Neural cell (in vitro differentiated cells): ENCODE results near the gene FOXO4. TPM values are rescaled to one million over a fixed set of nuclear protein-coding genes. Genes with fewer than 3 reads are reported as not detected.

Source experiments
- H2AFZ ChIP-seq: fragments of 200-600, 300-800 bp; sonication (generic), shearing (Covaris generic); 2 replicates; pipeline ENCODE4 v1.6.0; 2014; ENCODE audit warnings: low read depth, mild to moderate bottlenecking, antibody characterized with exemption, low read length, moderate library complexity
- H3F3A ChIP-seq: fragments of 200-600 bp; shearing (Covaris generic); 2 replicates; pipeline ENCODE4 v1.6.1; 2016; ENCODE audit warnings: mild to moderate bottlenecking, moderate library complexity, mixed read lengths, antibody characterized with exemption, low read length; ENCODE audit not compliant: insufficient read depth, poor library complexity, severe bottlenecking
- H3K27ac ChIP-seq: fragments of 200-600, 300-800 bp; sonication (generic), shearing (Covaris generic); 2 replicates; pipeline ENCODE4 v1.5.1; 2014; ENCODE audit warnings: mild to moderate bottlenecking, low read length, moderate library complexity
- H3K27me3 ChIP-seq: fragments of 300-800, 200-600 bp; sonication (generic), shearing (Covaris generic); 2 replicates; pipeline ENCODE4 v1.6.0; 2014; ENCODE audit warnings: mild to moderate bottlenecking, low read depth, low read length, moderate library complexity; ENCODE audit not compliant: insufficient read depth
- H3K36me3 ChIP-seq: fragments of 300-800, 200-600 bp; sonication (generic), shearing (Covaris generic); 2 replicates; pipeline ENCODE4 v1.5.1; 2014; ENCODE audit warnings: mild to moderate bottlenecking, antibody characterized with exemption, low read length, moderate library complexity; ENCODE audit not compliant: insufficient read depth
- H3K4me2 ChIP-seq: fragments of 300-800, 200-600 bp; sonication (generic), shearing (Covaris generic); 2 replicates; pipeline ENCODE4 v1.6.0; 2014; ENCODE audit warnings: mild to moderate bottlenecking, low read length
- H3K4me3 ChIP-seq: fragments of 300-800, 200-600 bp; sonication (generic), shearing (Covaris generic); 2 replicates; pipeline ENCODE4 v1.5.1; 2014; ENCODE audit warnings: mild to moderate bottlenecking, low read length, moderate library complexity
- H3K79me2 ChIP-seq: fragments of 200-600 bp; shearing (Covaris generic); replicated peaks from 2 replicates; pipeline ENCODE4 v1.6.0; 2014; ENCODE audit warnings: mild to moderate bottlenecking, low read length, moderate library complexity; ENCODE audit not compliant: insufficient read depth
- H3K9ac ChIP-seq: fragments of 300-800, 200-600 bp; sonication (generic), shearing (Covaris generic); 2 replicates; pipeline ENCODE4 v1.6.1; 2016; ENCODE audit warnings: mild to moderate bottlenecking, low read length, mixed read lengths
- H3K9me2 ChIP-seq: fragments of 200-600 bp; shearing (Covaris generic); 2 replicates; pipeline ENCODE4 v1.6.1; 2016; ENCODE audit warnings: mild to moderate bottlenecking, low read length, mixed read lengths; ENCODE audit not compliant: insufficient read depth
- H3K9me3 ChIP-seq: fragments of 200-600, 300-800 bp; sonication (generic), shearing (Covaris generic); 2 replicates; pipeline ENCODE4 v1.6.1; 2016; ENCODE audit warnings: mild to moderate bottlenecking, mixed run types, low read length, moderate library complexity, mixed read lengths
- H4K20me1 ChIP-seq: fragments of 200-600 bp; shearing (Covaris generic); 2 replicates; pipeline ENCODE4 v1.6.1; 2016; ENCODE audit warnings: mild to moderate bottlenecking, mixed run types; ENCODE audit not compliant: insufficient read depth
- CTCF ChIP-seq: fragments of 450-650 bp; IDR thresholded peaks from 2 replicates; pipeline ENCODE4 v1.5.1; 2014; ENCODE audit warnings: antibody characterized with exemption, mild to moderate bottlenecking, moderate library complexity; ENCODE audit not compliant: poor library complexity, severe bottlenecking
- EP300 ChIP-seq: fragments of 450-650 bp; conservative IDR thresholded peaks from 2 replicates; pipeline ENCODE4 v1.6.1; 2014; ENCODE audit warnings: antibody characterized with exemption, mild to moderate bottlenecking, moderate library complexity; ENCODE audit not compliant: poor library complexity, severe bottlenecking
- EZH2 ChIP-seq: fragments of 200-600, 300-800 bp; shearing (Covaris generic), sonication (generic); IDR thresholded peaks from 2 replicates; pipeline ENCODE4 v1.6.1; 2014; ENCODE audit warnings: antibody characterized with exemption, low read length, borderline replicate concordance, mild to moderate bottlenecking; ENCODE audit not compliant: insufficient read depth, poor library complexity, severe bottlenecking
- MXI1 ChIP-seq: fragments of 450-650 bp; conservative IDR thresholded peaks from 2 replicates; pipeline ENCODE4 v1.6.1; 2014; ENCODE audit warnings: antibody characterized with exemption, mild to moderate bottlenecking; ENCODE audit not compliant: poor library complexity, severe bottlenecking
- POLR2AphosphoS5 ChIP-seq: IDR thresholded peaks from 2 replicates; pipeline ENCODE4 v1.6.1; 2012
- RAD21 ChIP-seq: fragments of 450-650 bp; conservative IDR thresholded peaks from 2 replicates; pipeline ENCODE4 v1.6.1; 2014; ENCODE audit warnings: antibody characterized with exemption, mild to moderate bottlenecking, moderate library complexity
- REST ChIP-seq: IDR thresholded peaks from 2 replicates; pipeline ENCODE4 v1.6.1; 2012; ENCODE audit warnings: borderline replicate concordance
- SMC3 ChIP-seq: fragments of 450-650 bp; conservative IDR thresholded peaks from 2 replicates; pipeline ENCODE4 v1.6.1; 2014; ENCODE audit warnings: antibody characterized with exemption, mild to moderate bottlenecking, moderate library complexity; ENCODE audit not compliant: poor library complexity
- TAF1 ChIP-seq: IDR thresholded peaks from 2 replicates; pipeline ENCODE4 v1.6.1; 2012; ENCODE audit warnings: low read depth
- polyA plus RNA-seq: library from polyadenylated mRNA; depleted of rRNA; stranded (reverse); fragments of >200 nt; gene quantifications from 2 replicates; pipeline ENCODE4 v1.2.3, GENCODE V29; 2014

FOXO4 gene
- polyA plus RNA-seq, 1 donor from 2014 or later: 1.9 TPM

GRCh38 chrX:71118032-71118984 is 22.7 kb downstream of the FOXO4 start, which contains the start of gene MED12:
MED12 (plus strand) TSS chrX:71118596; CDS start chrX:71118755, 159 bp downstream.
- H3K9me3 ChIP-seq: no peaks in the 10 kb centered on the region
- no peaks in the 10 kb centered on the region for H3K79me2 ChIP-seq
- peak; percentile 54 for TF ChIP-seq POLR2AphosphoS5
- peak; percentile 15 for TF ChIP-seq SMC3
- TF ChIP-seq RAD21: peak; percentile 14
- TF ChIP-seq TAF1: no peak
- peak within 1 kb of the TSS; percentile 55 for H3K4me2 ChIP-seq
- H2AFZ ChIP-seq: peak within 1 kb of the TSS; percentile 69
- H3F3A ChIP-seq: no peaks in the 10 kb centered on the region
- peak within 1 kb of the TSS; percentile 75 for H3K9ac ChIP-seq
- no peaks in the 10 kb centered on the region for H3K9me2 ChIP-seq
- peak within 1 kb of the TSS; percentile 72 for H3K4me3 ChIP-seq
- no peaks in the 10 kb centered on the region for H3K36me3 ChIP-seq
- no peaks in the 10 kb centered on the region for H4K20me1 ChIP-seq
- no peaks in the 10 kb centered on the region for H3K27me3 ChIP-seq
- peak within 1 kb of the TSS; percentile 56 for H3K27ac ChIP-seq

- peak overlapping the region; percentile 72 for H3K4me3 ChIP-seq
- H3K79me2 ChIP-seq: no peaks in the 10 kb centered on the region
- TF ChIP-seq POLR2AphosphoS5 (no peak), CTCF (no peak), EP300 (no peak), RAD21 (no peak), REST (no peak), TAF1 (no peak), MXI1 (no peak), SMC3 (no peak), EZH2 (no peak)
- H3K9ac ChIP-seq: peak overlapping the region; percentile 75
- H2AFZ ChIP-seq: no peak overlapping the region
- no peaks in the 10 kb centered on the region for H3K9me3 ChIP-seq
- no peak overlapping the region for H3K4me2 ChIP-seq
- H3K36me3 ChIP-seq: no peaks in the 10 kb centered on the region
- H3K9me2 ChIP-seq: no peaks in the 10 kb centered on the region
- H4K20me1 ChIP-seq: no peaks in the 10 kb centered on the region
- no peak overlapping the region for H3K27ac ChIP-seq
- no peaks in the 10 kb centered on the region for H3K27me3 ChIP-seq
- no peaks in the 10 kb centered on the region for H3F3A ChIP-seq
Measured at GRCh38 chrX:71118985-71119535, 23.4 kb downstream of the FOXO4 start.
